Fibroblast of the aortic adventitia (primary cell): ENCODE data around the gene NUDT2. TPM values are rescaled to one million over a fixed set of nuclear protein-coding genes. Genes with fewer than 3 reads are reported as not detected.

Source experiments
- DNase-seq: peaks from one replicate; pipeline ENCODE4 v3.0.0-alpha.2; 2010; ENCODE audit warnings: low read depth
- H3K4me3 ChIP-seq: 2 replicates; pipeline ENCODE4 v1.5.1; 2011; ENCODE audit warnings: low read depth, mild to moderate bottlenecking, control low read depth, low read length, moderate library complexity
- total RNA-seq: library from RNA; depleted of rRNA; stranded (reverse); fragments of >200 nt; gene quantifications from 2 replicates; pipeline ENCODE4 v1.2.3, GENCODE V29; 2012; ENCODE audit warnings: low replicate concordance
- TF ChIP-seq, protein P1 (sequence below): IDR thresholded peaks from 2 replicates; pipeline ENCODE4 v1.5.1; 2011; ENCODE audit warnings: mild to moderate bottlenecking, low read length, control low read depth, inconsistent platforms; ENCODE audit not compliant: insufficient read depth

Gene NUDT2
- total RNA-seq, 1 donor = 22.0 TPM

DNA sequence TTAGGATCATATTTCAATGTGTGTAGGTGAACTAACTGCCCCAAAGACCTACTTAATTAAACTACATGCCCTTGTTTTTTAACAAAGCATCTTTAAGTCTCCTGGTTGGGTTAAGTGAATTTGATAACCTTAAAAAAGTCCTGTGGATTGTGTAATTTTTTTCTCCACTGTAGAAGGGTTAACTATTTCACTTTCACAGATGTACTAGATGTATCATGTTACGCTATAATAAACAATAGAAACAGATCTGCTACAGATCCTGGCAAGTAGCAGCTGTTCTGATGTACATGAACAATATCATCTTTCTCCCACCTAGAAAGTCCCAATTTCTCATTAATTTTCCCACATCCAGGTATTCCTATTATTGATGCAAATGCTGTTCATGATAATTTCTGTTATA, 19.2 kb upstream of the NUDT2 start:
- H3K4me3 ChIP-seq = no peak overlapping the region
- TF ChIP-seq, protein P1, sequence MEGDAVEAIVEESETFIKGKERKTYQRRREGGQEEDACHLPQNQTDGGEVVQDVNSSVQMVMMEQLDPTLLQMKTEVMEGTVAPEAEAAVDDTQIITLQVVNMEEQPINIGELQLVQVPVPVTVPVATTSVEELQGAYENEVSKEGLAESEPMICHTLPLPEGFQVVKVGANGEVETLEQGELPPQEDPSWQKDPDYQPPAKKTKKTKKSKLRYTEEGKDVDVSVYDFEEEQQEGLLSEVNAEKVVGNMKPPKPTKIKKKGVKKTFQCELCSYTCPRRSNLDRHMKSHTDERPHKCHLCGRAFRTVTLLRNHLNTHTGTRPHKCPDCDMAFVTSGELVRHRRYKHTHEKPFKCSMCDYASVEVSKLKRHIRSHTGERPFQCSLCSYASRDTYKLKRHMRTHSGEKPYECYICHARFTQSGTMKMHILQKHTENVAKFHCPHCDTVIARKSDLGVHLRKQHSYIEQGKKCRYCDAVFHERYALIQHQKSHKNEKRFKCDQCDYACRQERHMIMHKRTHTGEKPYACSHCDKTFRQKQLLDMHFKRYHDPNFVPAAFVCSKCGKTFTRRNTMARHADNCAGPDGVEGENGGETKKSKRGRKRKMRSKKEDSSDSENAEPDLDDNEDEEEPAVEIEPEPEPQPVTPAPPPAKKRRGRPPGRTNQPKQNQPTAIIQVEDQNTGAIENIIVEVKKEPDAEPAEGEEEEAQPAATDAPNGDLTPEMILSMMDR = no peak
- DNase-seq = no peak

DNA sequence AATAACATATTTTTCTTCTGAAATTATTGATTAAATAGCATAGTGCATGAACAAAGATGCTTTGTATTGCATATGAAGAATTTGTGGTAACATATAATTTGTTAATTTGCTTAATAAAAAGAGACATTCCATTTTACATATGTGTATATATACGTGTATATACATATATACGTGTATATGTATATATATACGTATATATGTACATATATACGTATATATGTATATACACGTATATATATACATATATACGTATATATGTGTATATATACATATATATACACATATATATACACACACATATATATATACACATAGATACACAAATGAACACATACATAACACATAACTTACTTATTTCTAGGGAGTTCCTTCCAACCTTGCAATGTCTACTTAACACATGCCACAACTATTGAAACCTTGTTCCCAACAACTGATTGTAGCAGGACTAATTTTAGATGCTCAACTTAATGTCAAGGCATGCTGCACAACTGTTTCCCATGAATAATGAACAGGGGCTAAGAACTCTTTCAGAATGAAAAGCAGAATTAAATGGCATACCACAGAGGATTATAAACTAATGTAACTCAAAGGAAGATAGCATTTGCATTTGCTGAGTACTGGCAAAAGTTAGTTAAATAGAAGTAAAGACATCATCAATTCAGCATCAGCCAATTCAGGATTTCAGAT, 17.7 kb upstream of the NUDT2 start:
- DNase-seq = no peak
- TF ChIP-seq, protein P1 = no peak
- no peak overlapping the region for H3K4me3 ChIP-seq

DNA sequence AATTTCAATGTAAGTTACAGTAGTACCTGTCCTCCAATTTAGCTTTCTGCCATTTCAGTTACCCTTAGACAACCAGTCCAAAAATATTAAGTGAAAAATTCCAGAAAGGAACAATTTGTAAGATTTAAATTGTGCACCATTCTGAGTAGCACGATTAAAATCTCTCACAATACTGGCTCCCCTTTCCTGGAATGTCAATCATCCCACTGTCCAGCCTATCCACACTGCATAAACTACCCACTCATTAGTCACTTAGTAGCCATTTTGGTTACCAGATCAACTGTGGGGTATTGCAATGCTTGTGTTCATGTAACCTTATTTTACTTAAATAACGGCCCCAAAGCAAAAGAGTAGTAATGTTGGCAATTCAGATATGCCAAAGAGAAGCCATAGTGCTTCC, 11.9 kb upstream of the NUDT2 start:
- no peak for DNase-seq
- no peak overlapping the region for H3K4me3 ChIP-seq
- TF ChIP-seq, protein P1 = no peak

DNA sequence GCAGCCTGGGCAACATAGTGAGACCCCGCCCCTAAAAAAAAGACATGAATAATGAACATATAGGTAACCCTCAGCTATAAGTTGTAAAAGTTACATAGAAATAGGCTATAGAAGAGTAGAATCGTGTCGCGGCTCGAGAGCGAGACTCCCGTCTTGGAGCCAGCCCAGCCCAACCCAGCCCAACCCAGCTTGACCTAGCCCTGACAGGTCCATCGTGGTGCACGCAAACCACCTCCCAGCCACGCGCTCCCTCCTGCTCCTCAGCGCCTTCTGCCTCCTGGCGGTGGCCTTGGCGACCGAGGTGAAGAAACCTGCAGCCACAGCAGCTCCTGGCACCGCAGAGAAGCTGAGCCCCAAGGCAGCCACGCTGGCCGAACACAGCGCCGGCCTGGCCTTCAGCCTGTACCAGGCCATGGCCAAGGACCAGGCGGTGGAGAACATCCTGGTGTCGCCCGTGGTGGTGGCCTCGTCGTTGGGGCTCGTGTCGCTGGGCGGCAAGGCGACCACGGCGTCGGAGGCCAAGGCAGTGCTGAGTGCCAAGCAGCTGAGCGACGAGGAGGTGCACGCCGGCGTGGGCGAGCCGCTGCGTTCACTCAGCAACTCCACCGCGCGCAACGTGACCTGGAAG, 11.1 kb upstream of the NUDT2 start:
- DNase-seq = no peak
- H3K4me3 ChIP-seq = no peak overlapping the region
- TF ChIP-seq, protein P1 = no peak

DNA sequence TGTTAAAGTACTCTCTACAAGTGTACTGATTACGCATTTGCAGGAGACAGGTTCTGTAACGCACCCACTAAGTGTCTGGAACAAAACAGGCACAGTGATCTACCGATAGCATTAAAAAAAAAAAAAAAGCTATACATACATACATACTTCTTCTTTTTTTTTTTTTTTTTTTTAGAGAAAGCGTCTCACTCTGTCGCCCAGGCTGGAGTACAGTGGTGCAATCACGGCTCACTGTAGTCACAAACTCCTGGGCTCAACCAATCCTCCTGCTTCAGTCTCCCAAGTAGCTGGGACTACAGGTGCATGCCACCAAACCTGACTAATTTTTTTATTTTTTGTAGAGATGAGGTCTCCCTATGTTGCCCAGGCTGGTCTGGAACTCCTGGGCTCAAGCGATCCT, 7.9 kb upstream of the NUDT2 start:
- TF ChIP-seq, protein P1 = no peak
- no peak overlapping the region for H3K4me3 ChIP-seq
- no peak for DNase-seq

DNA sequence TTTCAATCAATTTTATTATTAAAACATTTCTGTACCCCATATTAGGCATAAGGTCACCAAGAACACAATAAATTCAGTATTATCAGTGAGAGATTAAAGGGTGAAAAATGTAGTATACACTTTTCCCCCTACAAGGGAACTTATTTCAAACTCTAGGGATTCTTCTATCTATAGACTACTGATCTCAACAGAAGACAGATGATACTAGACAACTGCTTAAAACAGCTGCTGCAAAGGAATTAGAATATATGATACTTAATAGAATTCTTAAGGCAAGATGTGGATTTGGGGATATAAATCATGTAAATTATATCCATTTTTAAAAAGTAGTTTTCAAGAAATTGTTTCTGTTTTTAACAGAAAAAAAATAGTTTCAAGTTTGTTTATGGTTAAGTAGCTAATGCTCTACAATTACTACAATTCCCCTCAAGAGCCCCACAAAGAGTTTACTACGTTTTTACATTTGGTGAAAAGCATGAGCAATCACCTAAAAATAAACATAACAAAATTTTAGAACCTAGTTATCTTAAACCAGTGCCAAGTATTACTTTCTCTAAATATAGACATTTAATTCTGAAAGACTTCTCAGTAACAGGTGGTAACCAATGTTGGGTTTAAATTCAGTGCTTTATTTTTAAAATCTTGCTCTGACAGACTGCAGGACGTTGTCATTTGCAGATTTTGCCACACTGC, 6.3 kb upstream of the NUDT2 start:
- no peak overlapping the region for H3K4me3 ChIP-seq
- TF ChIP-seq, protein P1 = no peak
- DNase-seq = no peak
